Liver (tissue), 9 donors: Measurements from ENCODE around the gene CAPZB. TPM values are rescaled to one million over a fixed set of nuclear protein-coding genes. Genes with fewer than 3 reads are reported as not detected.

Source experiments
- DNase-seq: peaks from one replicate; pipeline ENCODE4 v3.0.0-alpha.2; 2017; ENCODE audit warnings: low spot score
- H3K27ac ChIP-seq, 2 donors: one replicate each; pipeline ENCODE4 v1.7.0; 2013; ENCODE audit warnings: inconsistent platforms in 2 of 2, low read length in 2 of 2, control low read depth in 1 of 2, low read depth in 1 of 2, mild to moderate bottlenecking in 1 of 2
- H3K27me3 ChIP-seq, 4 donors: one replicate each; pipeline versions ENCODE4 v1.6.1 to v1.7.0; 2013; ENCODE audit warnings: low read length in 3 of 4, inconsistent platforms in 1 of 4, mild to moderate bottlenecking in 1 of 4, moderate library complexity in 1 of 4; ENCODE audit not compliant: control insufficient read depth in 4 of 4, insufficient read depth in 4 of 4
- H3K36me3 ChIP-seq, 4 donors: one replicate each; pipeline versions ENCODE4 v1.6.1 to v1.7.0; 2013; ENCODE audit warnings: low read length in 3 of 4, mild to moderate bottlenecking in 3 of 4, low read depth in 1 of 4, moderate library complexity in 1 of 4; ENCODE audit not compliant: control insufficient read depth in 4 of 4, insufficient read depth in 3 of 4
- H3K4me1 ChIP-seq, 4 donors: one replicate each; pipeline versions ENCODE4 v1.6.1 to v1.7.0; 2013; ENCODE audit warnings: low read length in 3 of 4, mild to moderate bottlenecking in 3 of 4, moderate library complexity in 1 of 4; ENCODE audit not compliant: control insufficient read depth in 4 of 4, insufficient read depth in 4 of 4
- H3K4me3 ChIP-seq, 3 donors: one replicate each; pipeline versions ENCODE4 v1.6.1 to v1.7.0; 2013; ENCODE audit warnings: low read length in 3 of 3, control low read depth in 1 of 3, low read depth in 1 of 3, mild to moderate bottlenecking in 1 of 3
- H3K9ac ChIP-seq, 2 donors: one replicate each; pipeline ENCODE4 v1.7.0; 2013; ENCODE audit warnings: low read length in 2 of 2, mild to moderate bottlenecking in 2 of 2, moderate library complexity in 2 of 2, control low read depth in 1 of 2, low read depth in 1 of 2
- H3K9me3 ChIP-seq, 4 donors: one replicate each; pipeline versions ENCODE4 v1.6.1 to v1.7.0; 2013; ENCODE audit warnings: low read length in 3 of 4; ENCODE audit not compliant: control insufficient read depth in 4 of 4
- EGR1 ChIP-seq, 2 donors: IDR thresholded peaks; 2 replicates each; pipeline ENCODE4 v1.6.1; 2016 to 2018; ENCODE audit warnings: antibody characterized with exemption in 2 of 2, low read depth in 2 of 2
- FOXA1 ChIP-seq: IDR thresholded peaks from 2 replicates; pipeline ENCODE4 v1.6.1; 2016; ENCODE audit warnings: antibody characterized with exemption
- FOXA2 ChIP-seq: IDR thresholded peaks from 2 replicates; pipeline ENCODE4 v1.6.1; 2016; ENCODE audit warnings: antibody characterized with exemption
- GABPA ChIP-seq, 2 donors: IDR thresholded peaks in 1 of 2; conservative IDR thresholded peaks in 1 of 2; 2 replicates each; pipeline ENCODE4 v1.6.1; 2016; ENCODE audit warnings: antibody characterized with exemption in 2 of 2, mild to moderate bottlenecking in 1 of 2, moderate library complexity in 1 of 2
- HNF4A ChIP-seq, 2 donors: conservative IDR thresholded peaks; 2 replicates each; pipeline ENCODE4 v1.6.1; 2016; ENCODE audit warnings: antibody characterized with exemption in 2 of 2, mild to moderate bottlenecking in 2 of 2
- HNF4G ChIP-seq: IDR thresholded peaks from 2 replicates; pipeline ENCODE4 v1.6.1; 2016; ENCODE audit warnings: antibody characterized with exemption
- JUND ChIP-seq, 2 donors: IDR thresholded peaks; 2 replicates each; pipeline ENCODE4 v1.6.1; 2016; ENCODE audit warnings: antibody characterized with exemption in 2 of 2
- NR2F2 ChIP-seq: IDR thresholded peaks from 2 replicates; pipeline ENCODE4 v1.6.1; 2016; ENCODE audit warnings: antibody characterized with exemption
- RAD21 ChIP-seq, 2 donors: IDR thresholded peaks; 2 replicates each; pipeline ENCODE4 v1.6.1; 2016; ENCODE audit warnings: antibody characterized with exemption in 2 of 2, mild to moderate bottlenecking in 2 of 2
- RXRA ChIP-seq, 2 donors: IDR thresholded peaks; 2 replicates each; pipeline ENCODE4 v1.6.1; 2017 to 2018; ENCODE audit warnings: antibody characterized with exemption in 2 of 2, mild to moderate bottlenecking in 1 of 2
- SP1 ChIP-seq: IDR thresholded peaks from 2 replicates; pipeline ENCODE4 v1.6.1; 2018; ENCODE audit warnings: antibody characterized with exemption, mild to moderate bottlenecking
- TAF1 ChIP-seq: conservative IDR thresholded peaks from 2 replicates; pipeline ENCODE4 v1.6.1; 2016; ENCODE audit warnings: antibody characterized with exemption, mild to moderate bottlenecking
- YY1 ChIP-seq: IDR thresholded peaks from 2 replicates; pipeline ENCODE4 v1.6.1; 2016; ENCODE audit warnings: antibody characterized with exemption, mild to moderate bottlenecking
- WGBS: extraction: QIAGEN DNeasy Blood & Tissue Kit; methylation state at CpG from one replicate; pipeline ENCODE4 v1.1.7; 2013; 5-methylcytosine and 5-hydroxymethylcytosine counted together
- polyA plus RNA-seq, 2 donors: library from polyadenylated mRNA; stranded (reverse) in 1 of 2; unstranded in 1 of 2; fragments of 200-250 nt in 1 of 2; fragments of >200 nt in 1 of 2; fragmentation: Nextera tagmentation in 1 of 2; extraction: Ambion mirVana in 1 of 2; gene quantifications; one replicate each; pipeline versions ENCODE4 v1.2.1 to v1.2.3, GENCODE V29; 2013 to 2015
- total RNA-seq, 2 donors: library from RNA; depleted of rRNA; stranded (reverse); fragments of >200 nt; gene quantifications; one replicate each; pipeline ENCODE4 v1.2.3, GENCODE V29; 2014
- TF ChIP-seq, protein P1 (sequence below): IDR thresholded peaks from 2 replicates; pipeline ENCODE4 v1.6.1; 2016; ENCODE audit warnings: antibody characterized with exemption
- TF ChIP-seq, protein P2 (sequence below): IDR thresholded peaks from 2 replicates; pipeline ENCODE4 v1.6.1; 2016; ENCODE audit warnings: antibody characterized with exemption
- TF ChIP-seq, protein P3 (sequence below): IDR thresholded peaks from 2 replicates; pipeline ENCODE4 v1.6.1; 2016; ENCODE audit warnings: antibody characterized with exemption
- TF ChIP-seq, protein P4 (sequence below): IDR thresholded peaks from 2 replicates; pipeline ENCODE4 v1.6.1; 2016; ENCODE audit warnings: antibody characterized with exemption, mild to moderate bottlenecking
- TF ChIP-seq, protein P5 (sequence below): fragments of 150-350 bp; IDR thresholded peaks from 2 replicates; pipeline ENCODE4 v1.5.1; 2017; ENCODE audit warnings: improper control_type of control experiment, low read depth, low read length; ENCODE audit not compliant: missing input control
- donor health status: healthy.
- donor health status: healthy.
- donor health status: healthy.
- donor health status: healthy.
- donor health status: healthy.

The CAPZB gene
- total and polyA plus RNA-seq, 4 donors, result 38.3 to 98.9 (median 51.1) TPM

DNA sequence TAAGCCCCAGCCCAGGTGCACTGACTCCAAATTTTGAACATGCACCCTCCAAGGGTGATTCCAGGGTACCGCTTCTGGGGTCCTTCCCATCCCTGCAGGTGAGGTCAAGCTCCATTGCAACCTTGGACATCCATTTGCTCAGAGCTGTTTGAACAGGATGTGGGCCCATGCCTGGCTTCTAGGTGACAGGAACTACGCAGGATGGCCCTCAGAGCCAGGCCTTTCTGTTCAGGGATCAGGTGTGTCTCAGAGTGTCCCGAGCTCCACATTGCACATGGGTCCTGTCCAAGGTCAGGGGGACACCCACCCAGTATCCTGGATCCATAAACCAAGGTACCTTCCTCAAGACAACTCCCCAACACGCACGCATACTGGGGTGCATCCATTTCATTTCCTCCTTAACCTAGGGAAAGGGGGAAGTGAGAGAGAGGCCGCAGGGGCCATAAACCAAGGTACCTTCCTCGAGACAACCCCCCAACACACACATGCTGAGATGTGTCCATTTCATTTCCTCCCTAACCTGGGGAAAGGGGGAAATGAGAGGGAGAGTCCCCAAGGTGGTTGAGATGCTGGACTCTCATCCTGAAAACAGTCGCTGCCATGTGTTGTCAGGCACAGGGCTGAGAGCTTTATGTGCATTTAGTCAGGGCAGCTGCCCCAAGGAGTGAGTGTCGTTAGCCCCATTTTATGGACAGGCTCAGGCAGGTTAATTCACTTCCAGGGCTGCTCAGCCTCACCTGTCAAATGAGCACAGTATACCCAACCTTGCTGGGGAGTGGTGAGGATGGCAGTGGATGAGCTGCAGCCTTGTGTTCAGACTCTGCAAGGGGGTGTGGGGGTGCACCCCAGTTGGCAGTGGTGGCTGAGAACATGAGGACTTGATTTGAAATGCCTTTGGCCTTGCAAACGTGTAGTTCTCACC is 171.1 kb downstream of the CAPZB start:
- TF ChIP-seq, protein P1, sequence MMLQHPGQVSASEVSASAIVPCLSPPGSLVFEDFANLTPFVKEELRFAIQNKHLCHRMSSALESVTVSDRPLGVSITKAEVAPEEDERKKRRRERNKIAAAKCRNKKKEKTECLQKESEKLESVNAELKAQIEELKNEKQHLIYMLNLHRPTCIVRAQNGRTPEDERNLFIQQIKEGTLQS, result no peak
- TF ChIP-seq, protein P2, sequence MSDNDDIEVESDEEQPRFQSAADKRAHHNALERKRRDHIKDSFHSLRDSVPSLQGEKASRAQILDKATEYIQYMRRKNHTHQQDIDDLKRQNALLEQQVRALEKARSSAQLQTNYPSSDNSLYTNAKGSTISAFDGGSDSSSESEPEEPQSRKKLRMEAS, result no peak
- H3K4me1 ChIP-seq, result peaks cover 3 to 26% (median 19%) of the 10 kb centered on the region in 4 donors
- no peak for DNase-seq
- no peaks in the 10 kb centered on the region for H3K9me3 ChIP-seq
- H3K27me3 ChIP-seq, result no peaks in the 10 kb centered on the region
- H3K9ac ChIP-seq, result no peak overlapping the region
- 89% methylated on average over 10 of the region's 10 CpGs for WGBS
- peaks cover 3 to 11% (median 6%) of the 10 kb centered on the region in 4 donors for H3K36me3 ChIP-seq
- no peak overlapping the region for H3K27ac ChIP-seq
- H3K4me3 ChIP-seq, result no peak overlapping the region

DNA sequence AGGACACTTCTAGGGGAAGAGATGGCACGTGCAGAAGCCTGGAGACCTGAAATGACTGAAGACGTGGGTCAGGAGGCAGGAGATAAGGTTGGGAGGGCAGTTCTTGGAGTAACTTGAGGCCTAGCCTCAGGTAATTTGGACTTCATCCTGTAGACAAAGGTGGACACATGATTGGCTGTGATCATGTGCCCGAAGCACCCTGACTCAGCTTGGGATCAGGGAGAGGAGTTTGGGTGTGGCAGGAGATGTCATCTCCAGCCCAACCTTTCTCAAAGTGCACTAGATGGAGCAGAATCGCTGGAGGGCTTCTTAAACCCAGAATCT is 171.7 kb downstream of the CAPZB start:
- H3K36me3 ChIP-seq, result peaks cover 3 to 7% (median 4%) of the 10 kb centered on the region in 4 donors
- H3K9ac ChIP-seq, result no peak overlapping the region
- H3K27me3 ChIP-seq, result no peaks in the 10 kb centered on the region
- no peak overlapping the region for H3K27ac ChIP-seq
- H3K4me1 ChIP-seq, result peaks cover 3 to 26% (median 19%) of the 10 kb centered on the region in 4 donors
- DNase-seq, result no peak
- WGBS, result 90% methylated on average over 4 of the region's 4 CpGs
- no peak overlapping the region for H3K4me3 ChIP-seq
- TF ChIP-seq, protein P3, sequence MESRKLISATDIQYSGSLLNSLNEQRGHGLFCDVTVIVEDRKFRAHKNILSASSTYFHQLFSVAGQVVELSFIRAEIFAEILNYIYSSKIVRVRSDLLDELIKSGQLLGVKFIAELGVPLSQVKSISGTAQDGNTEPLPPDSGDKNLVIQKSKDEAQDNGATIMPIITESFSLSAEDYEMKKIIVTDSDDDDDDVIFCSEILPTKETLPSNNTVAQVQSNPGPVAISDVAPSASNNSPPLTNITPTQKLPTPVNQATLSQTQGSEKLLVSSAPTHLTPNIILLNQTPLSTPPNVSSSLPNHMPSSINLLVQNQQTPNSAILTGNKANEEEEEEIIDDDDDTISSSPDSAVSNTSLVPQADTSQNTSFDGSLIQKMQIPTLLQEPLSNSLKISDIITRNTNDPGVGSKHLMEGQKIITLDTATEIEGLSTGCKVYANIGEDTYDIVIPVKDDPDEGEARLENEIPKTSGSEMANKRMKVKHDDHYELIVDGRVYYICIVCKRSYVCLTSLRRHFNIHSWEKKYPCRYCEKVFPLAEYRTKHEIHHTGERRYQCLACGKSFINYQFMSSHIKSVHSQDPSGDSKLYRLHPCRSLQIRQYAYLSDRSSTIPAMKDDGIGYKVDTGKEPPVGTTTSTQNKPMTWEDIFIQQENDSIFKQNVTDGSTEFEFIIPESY, result no peak
- no peak for TF ChIP-seq SP1
- no peak for TF ChIP-seq YY1
- TF ChIP-seq, protein P4, sequence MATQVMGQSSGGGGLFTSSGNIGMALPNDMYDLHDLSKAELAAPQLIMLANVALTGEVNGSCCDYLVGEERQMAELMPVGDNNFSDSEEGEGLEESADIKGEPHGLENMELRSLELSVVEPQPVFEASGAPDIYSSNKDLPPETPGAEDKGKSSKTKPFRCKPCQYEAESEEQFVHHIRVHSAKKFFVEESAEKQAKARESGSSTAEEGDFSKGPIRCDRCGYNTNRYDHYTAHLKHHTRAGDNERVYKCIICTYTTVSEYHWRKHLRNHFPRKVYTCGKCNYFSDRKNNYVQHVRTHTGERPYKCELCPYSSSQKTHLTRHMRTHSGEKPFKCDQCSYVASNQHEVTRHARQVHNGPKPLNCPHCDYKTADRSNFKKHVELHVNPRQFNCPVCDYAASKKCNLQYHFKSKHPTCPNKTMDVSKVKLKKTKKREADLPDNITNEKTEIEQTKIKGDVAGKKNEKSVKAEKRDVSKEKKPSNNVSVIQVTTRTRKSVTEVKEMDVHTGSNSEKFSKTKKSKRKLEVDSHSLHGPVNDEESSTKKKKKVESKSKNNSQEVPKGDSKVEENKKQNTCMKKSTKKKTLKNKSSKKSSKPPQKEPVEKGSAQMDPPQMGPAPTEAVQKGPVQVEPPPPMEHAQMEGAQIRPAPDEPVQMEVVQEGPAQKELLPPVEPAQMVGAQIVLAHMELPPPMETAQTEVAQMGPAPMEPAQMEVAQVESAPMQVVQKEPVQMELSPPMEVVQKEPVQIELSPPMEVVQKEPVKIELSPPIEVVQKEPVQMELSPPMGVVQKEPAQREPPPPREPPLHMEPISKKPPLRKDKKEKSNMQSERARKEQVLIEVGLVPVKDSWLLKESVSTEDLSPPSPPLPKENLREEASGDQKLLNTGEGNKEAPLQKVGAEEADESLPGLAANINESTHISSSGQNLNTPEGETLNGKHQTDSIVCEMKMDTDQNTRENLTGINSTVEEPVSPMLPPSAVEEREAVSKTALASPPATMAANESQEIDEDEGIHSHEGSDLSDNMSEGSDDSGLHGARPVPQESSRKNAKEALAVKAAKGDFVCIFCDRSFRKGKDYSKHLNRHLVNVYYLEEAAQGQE, result no peak
- TF ChIP-seq, protein P1, result no peak
- TF ChIP-seq, protein P5, sequence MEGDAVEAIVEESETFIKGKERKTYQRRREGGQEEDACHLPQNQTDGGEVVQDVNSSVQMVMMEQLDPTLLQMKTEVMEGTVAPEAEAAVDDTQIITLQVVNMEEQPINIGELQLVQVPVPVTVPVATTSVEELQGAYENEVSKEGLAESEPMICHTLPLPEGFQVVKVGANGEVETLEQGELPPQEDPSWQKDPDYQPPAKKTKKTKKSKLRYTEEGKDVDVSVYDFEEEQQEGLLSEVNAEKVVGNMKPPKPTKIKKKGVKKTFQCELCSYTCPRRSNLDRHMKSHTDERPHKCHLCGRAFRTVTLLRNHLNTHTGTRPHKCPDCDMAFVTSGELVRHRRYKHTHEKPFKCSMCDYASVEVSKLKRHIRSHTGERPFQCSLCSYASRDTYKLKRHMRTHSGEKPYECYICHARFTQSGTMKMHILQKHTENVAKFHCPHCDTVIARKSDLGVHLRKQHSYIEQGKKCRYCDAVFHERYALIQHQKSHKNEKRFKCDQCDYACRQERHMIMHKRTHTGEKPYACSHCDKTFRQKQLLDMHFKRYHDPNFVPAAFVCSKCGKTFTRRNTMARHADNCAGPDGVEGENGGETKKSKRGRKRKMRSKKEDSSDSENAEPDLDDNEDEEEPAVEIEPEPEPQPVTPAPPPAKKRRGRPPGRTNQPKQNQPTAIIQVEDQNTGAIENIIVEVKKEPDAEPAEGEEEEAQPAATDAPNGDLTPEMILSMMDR, result no peak
- TF ChIP-seq EGR1 (IDR thresholded peaks at IDR 0.05; ENCODE audit: low read depth in 2 of 2), result no peak
- no peak for TF ChIP-seq RXRA (IDR thresholded peaks at IDR 0.05)
- no peak for TF ChIP-seq HNF4G
- no peak for TF ChIP-seq NR2F2
- TF ChIP-seq, protein P2, result no peak
- no peak for TF ChIP-seq HNF4A (conservative IDR thresholded peaks at IDR 0.05)
- TF ChIP-seq GABPA (IDR thresholded peaks at IDR 0.05 in 1 of 2, conservative IDR thresholded peaks at IDR 0.05 in 1 of 2), result no peak
- TF ChIP-seq FOXA2, result no peak
- TF ChIP-seq JUND (IDR thresholded peaks at IDR 0.05), result no peak
- no peak for TF ChIP-seq RAD21 (IDR thresholded peaks at IDR 0.05)
- no peak for TF ChIP-seq FOXA1
- TF ChIP-seq TAF1, result no peak
- H3K9me3 ChIP-seq, result no peaks in the 10 kb centered on the region
